NCI-H526 treated with DMSO at 0.1 percent for 48 hours (cell line): ENCODE data around the gene EPS8L3.
A peak's percentile ranks its signal among the peaks of the same experiment; 100 is the strongest.
"Not testable (repeated sequence)": the region's sequence is repeated elsewhere in the genome, so short reads cannot be mapped to it uniquely, and the experiment has no call there.

Experiments
- DNase-seq: peaks from one replicate; lab custom pipeline; 2025; lab: John Stamatoyannopoulos, UW

The EPS8L3 gene

GRCh38 chr1:109763646-109764415 lies at the start of gene EPS8L3:
Gene EPS8L3, minus strand, starts transcription at chr1:109763923. Its CDS starts 2,174 bp downstream, at chr1:109761749.
- no peak for DNase-seq

GRCh38 chr1:109812691-109813393 lies 49.1 kb upstream of the EPS8L3 start:
- no peak for DNase-seq

GRCh38 chr1:109808703-109809102 lies 45.0 kb upstream of the EPS8L3 start:
- no peak for DNase-seq

- no peak for DNase-seq
Measured at GRCh38 chr1:109807822-109808680, 44.3 kb upstream of the EPS8L3 start.

- no peak for DNase-seq
Measured at GRCh38 chr1:109807402-109807801, 43.7 kb upstream of the EPS8L3 start.

GRCh38 chr1:109806733-109807400 lies 43.1 kb upstream of the EPS8L3 start:
- no peak for DNase-seq

- no peak for DNase-seq
Measured at GRCh38 chr1:109805486-109806165, 41.9 kb upstream of the EPS8L3 start.

- no peak for DNase-seq
Measured at GRCh38 chr1:109804660-109805059, 40.9 kb upstream of the EPS8L3 start.

- no peak for DNase-seq
Measured at GRCh38 chr1:109803901-109804331, 40.2 kb upstream of the EPS8L3 start.

- no peak for DNase-seq
Measured at GRCh38 chr1:109802901-109803561, 39.3 kb upstream of the EPS8L3 start.

GRCh38 chr1:109802136-109802900 lies 38.6 kb upstream of the EPS8L3 start:
- no peak for DNase-seq

- DNase-seq = no peak
Measured at GRCh38 chr1:109801791-109802135, 38.0 kb upstream of the EPS8L3 start.

- DNase-seq = no peak
Measured at GRCh38 chr1:109800291-109800690, 36.6 kb upstream of the EPS8L3 start.

GRCh38 chr1:109799445-109799844 lies 35.7 kb upstream of the EPS8L3 start:
- no peak for DNase-seq

- not testable (repeated sequence) for DNase-seq
Measured at GRCh38 chr1:109797303-109797595, 33.5 kb upstream of the EPS8L3 start.

- no peak for DNase-seq
Measured at GRCh38 chr1:109796484-109797302, 33.0 kb upstream of the EPS8L3 start.

GRCh38 chr1:109794319-109795132 lies 30.8 kb upstream of the EPS8L3 start:
- DNase-seq = peak; percentile 15

GRCh38 chr1:109793486-109794318 lies 30.0 kb upstream of the EPS8L3 start:
- DNase-seq = peak; percentile 50
